ENCODE data around the gene BAIAP2L1.

GRCh38 chr7:98293746-98294145 is 107.1 kb downstream of the BAIAP2L1 start:
- no peak for TF ChIP-seq CTCF (optimal IDR thresholded peaks at IDR 0.05 in 1 of 3, IDR thresholded peaks at IDR 0.05 in 1 of 3, conservative IDR thresholded peaks at IDR 0.05 in 1 of 3; ENCODE audit: extremely low read depth in 1 of 3, insufficient read depth in 2 of 3, low read length in 3 of 3)
- TF ChIP-seq EZH2 (IDR thresholded peaks at IDR 0.05; ENCODE audit: low read length) = no peak

All from keratinocyte (primary cell).